Measurements from ENCODE around the gene APOE.

Gene APOE

GRCh38 chr19:44955505-44956439 is 50.2 kb downstream of the APOE start:
- DNase-seq = no peak

- DNase-seq = no peak
Measured at GRCh38 chr19:44957526-44957925, 51.9 kb downstream of the APOE start.

- DNase-seq = no peak
Measured at GRCh38 chr19:44958090-44958489, 52.5 kb downstream of the APOE start.

All from CD4-positive, alpha-beta T cell treated with Interleukin-6 for 4 hours (primary cell).